Activated CD4-positive, alpha-beta T cell treated with anti-CD3 and anti-CD28 coated beads, Interleukin-2, amount 50 U/mL, for 48 hours (primary cell): ENCODE measurements around the gene NAA35.

Source experiments
- DNase-seq, 2 experiments: peaks; one replicate each; pipeline ENCODE4 v3.0.0-alpha.2; 2020

NAA35 gene

DNA sequence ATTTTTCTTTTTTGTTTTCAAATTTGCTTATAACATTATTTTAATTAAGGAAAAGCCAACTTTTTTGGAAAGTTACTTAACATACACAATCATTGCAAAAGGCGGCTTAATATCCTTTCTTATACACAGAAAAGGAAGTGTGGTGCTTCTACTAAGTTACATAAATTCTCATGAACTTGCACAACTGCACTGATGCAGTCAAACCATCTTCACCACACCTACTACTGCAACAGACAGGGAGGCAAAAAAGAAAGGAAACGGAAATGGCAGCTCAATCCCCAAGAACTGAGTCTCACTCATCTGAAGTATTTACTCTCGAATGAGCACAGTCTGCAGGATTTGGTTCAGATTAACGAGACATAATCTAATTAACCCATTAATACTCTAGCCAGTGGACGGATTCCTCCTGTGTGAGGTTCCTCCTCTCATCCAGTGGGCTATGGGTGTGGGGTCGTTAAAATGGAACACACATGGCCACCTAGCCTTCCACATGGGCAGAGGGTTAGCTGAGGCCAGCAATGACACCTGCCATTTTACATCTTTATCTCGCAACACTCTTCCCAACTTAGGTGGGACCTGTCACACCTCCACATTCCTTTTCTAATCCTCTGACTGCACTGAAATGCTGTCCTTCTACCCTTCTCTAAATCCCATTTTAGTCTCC, 128.4 kb downstream of the NAA35 start:
- no peak for DNase-seq
